GM12801 (cell line): ENCODE results near the gene OOSP1.

Experiments
- CTCF ChIP-seq: IDR thresholded peaks from one replicate; pipeline ENCODE4 v1.5.1; 2011; ENCODE audit warnings: control low read depth; ENCODE audit not compliant: insufficient read length; ENCODE audit errors: extremely low read depth

The OOSP1 gene

GRCh38 chr11:59962107-59962482 lies 23.9 kb downstream of the OOSP1 start:
- no peak for TF ChIP-seq CTCF

GRCh38 chr11:59963733-59964132 lies 25.5 kb downstream of the OOSP1 start, which contains the start of gene OOSP4A:
TSS of gene OOSP4A (plus strand) at chr11:59964033. CDS start at chr11:59964033, 0 bp downstream.
- no peak for TF ChIP-seq CTCF

GRCh38 chr11:59965424-59965823 lies 27.2 kb downstream of the OOSP1 start:
- no peak for TF ChIP-seq CTCF

- TF ChIP-seq CTCF, result no peak
Observed at GRCh38 chr11:59966201-59966600, 28.0 kb downstream of the OOSP1 start.

GRCh38 chr11:59967677-59968394 lies 29.6 kb downstream of the OOSP1 start:
- no peak for TF ChIP-seq CTCF

- no peak for TF ChIP-seq CTCF
Observed at GRCh38 chr11:59968395-59968783, 30.2 kb downstream of the OOSP1 start.

GRCh38 chr11:59973097-59973496 lies 34.9 kb downstream of the OOSP1 start:
- TF ChIP-seq CTCF, result no peak
